MCF 10A (cell line): Measurements from ENCODE around the gene RPS14. TPM values are rescaled to one million over a fixed set of nuclear protein-coding genes. Genes with fewer than 3 reads are reported as not detected.

ENCODE experiments used
- BruUV-seq: library from RNA; stranded (reverse); fragments of 400-500 nt; replicated peaks from 2 replicates; lab custom pipeline; 2021; lab: Mats Ljungman, UMichigan
- CTCF ChIA-PET: fragments of 300-600 bp; sonication (Branson Sonifier 250); formaldehyde crosslinking; extraction: SDS; loops from one replicate; lab custom pipeline; 2021; ENCODE audit warnings: antibody characterized with exemption, inconsistent platforms; lab: Yijun Ruan, JAX
- POLR2A ChIA-PET: fragments of 300-600, 350-650 bp; sonication (Branson Sonifier 250); formaldehyde crosslinking; extraction: SDS; loops from one replicate; lab custom pipeline; 2020; ENCODE audit warnings: antibody characterized with exemption, inconsistent platforms; lab: Yijun Ruan, JAX
- DNase-seq: peaks from one replicate; pipeline ENCODE4 v3.0.0-alpha.2; 2018; ENCODE audit not compliant: unreplicated experiment
- H3K27ac Mint-ChIP-seq: one replicate; pipeline ENCODE4 v1.8.0; 2022; ENCODE audit warnings: mild to moderate bottlenecking, low read depth, mixed read lengths; ENCODE audit not compliant: unreplicated experiment
- H3K27me3 Mint-ChIP-seq: one replicate; pipeline ENCODE4 v1.8.0; 2022; ENCODE audit warnings: mixed read lengths; ENCODE audit not compliant: insufficient read depth, unreplicated experiment
- H3K36me3 Mint-ChIP-seq: one replicate; pipeline ENCODE4 v1.8.0; 2022; ENCODE audit warnings: mild to moderate bottlenecking, moderate library complexity, mixed read lengths; ENCODE audit not compliant: insufficient read depth, unreplicated experiment
- H3K4me1 Mint-ChIP-seq: one replicate; pipeline ENCODE4 v1.8.0; 2022; ENCODE audit warnings: mixed read lengths; ENCODE audit not compliant: insufficient read depth, unreplicated experiment
- H3K4me3 Mint-ChIP-seq: one replicate; pipeline ENCODE4 v1.8.0; 2022; ENCODE audit warnings: mild to moderate bottlenecking, moderate library complexity, mixed read lengths; ENCODE audit not compliant: unreplicated experiment
- H3K9me3 Mint-ChIP-seq: one replicate; pipeline ENCODE4 v1.8.0; 2022; ENCODE audit warnings: mixed read lengths; ENCODE audit not compliant: unreplicated experiment
- CTCF ChIP-seq: fragments of 200-600 bp; IDR thresholded peaks from one replicate; pipeline ENCODE4 v1.8.0; 2022; ENCODE audit warnings: antibody characterized with exemption, mild to moderate bottlenecking; ENCODE audit not compliant: unreplicated experiment
- intact Hi-C: fragments of 100-400 bp; cut with micrococcal nuclease; formaldehyde crosslinking; loops from 2 replicates; pipeline ENCODE4 v1.14.1; 2022
- total RNA-seq: library from RNA; stranded (reverse); gene quantifications from 2 replicates; pipeline ENCODE4 v1.2.3, GENCODE V29; 2022

RPS14 gene
- total RNA-seq, 1 experiment from 2014 or later: 5,481 TPM

- BruUV-seq: no TSS peak
Observed at GRCh38 chr5:150465927-150466326, 16.4 kb upstream of the RPS14 start.

GRCh38 chr5:150464554-150465012 is 15.0 kb upstream of the RPS14 start:
- POLR2A ChIA-PET: interaction anchor here (0.6 to 3.3 kb wide), 3 partner anchors 15 to 76 kb away, joined by 3 to 15 read pairs (median 6); partner anchors contain the start of gene RPS14
- Mint-ChIP-seq H3K4me3 (no peak overlapping the region), H3K4me1 (peaks cover 10% of the 10 kb centered on the region), H3K9me3 (no peaks in the 10 kb centered on the region), H3K27me3 (no peaks in the 10 kb centered on the region), H3K36me3 (no peaks in the 10 kb centered on the region), H3K27ac (no peak overlapping the region)
- DNase-seq: no peak
- CTCF ChIA-PET: interaction anchor here (1.0 to 2.1 kb wide), 5 partner anchors 14 to 337 kb away, joined by 3 to 9 read pairs (median 6); no protein-coding TSS in a partner anchor
- intact Hi-C loops: no loop called here
- BruUV-seq: no TSS peak
- no peak for TF ChIP-seq CTCF

More at GRCh38 chr5:150465927-150466326, 16.4 kb upstream of the RPS14 start:
- no peak for DNase-seq
- Mint-ChIP-seq H3K27ac (no peak overlapping the region), H3K36me3 (no peaks in the 10 kb centered on the region), H3K4me1 (peaks cover 6% of the 10 kb centered on the region), H3K4me3 (no peak overlapping the region), H3K9me3 (no peaks in the 10 kb centered on the region), H3K27me3 (no peaks in the 10 kb centered on the region)
- no peak for TF ChIP-seq CTCF
- POLR2A ChIA-PET: interaction anchor here (0.6 to 3.3 kb wide), 3 partner anchors 16 to 79 kb away, joined by 3 to 15 read pairs (median 3); partner anchors contain the start of gene RPS14
- CTCF ChIA-PET: interaction anchor here (0.7 to 1.5 kb wide), 3 partner anchors 48 to 234 kb away, joined by 3 to 7 read pairs (median 4); no protein-coding TSS in a partner anchor
- intact Hi-C loops: no loop called here

GRCh38 chr5:150461231-150461630 is 11.7 kb upstream of the RPS14 start:
- H3K9me3 Mint-ChIP-seq: no peaks in the 10 kb centered on the region
- CTCF ChIA-PET: interaction anchor here (0.7 to 7.4 kb wide), 7 partner anchors 26 to 1049 kb away, joined by 4 to 142 read pairs (median 4); no protein-coding TSS in a partner anchor
- H3K27ac Mint-ChIP-seq: no peak overlapping the region
- H3K36me3 Mint-ChIP-seq: no peaks in the 10 kb centered on the region
- intact Hi-C loops: no loop called here
- no peak for DNase-seq
- peaks cover 13% of the 10 kb centered on the region for H3K4me1 Mint-ChIP-seq
- POLR2A ChIA-PET: interaction anchor here (0.7 to 1.9 kb wide), 2 partner anchors 12 to 318 kb away, joined by 3 to 8 read pairs; partner anchors contain the start of genes RPS14 and SMIM3
- no peaks in the 10 kb centered on the region for H3K27me3 Mint-ChIP-seq
- no peak for TF ChIP-seq CTCF
- no TSS peak for BruUV-seq
- H3K4me3 Mint-ChIP-seq: no peak overlapping the region

- no peak for DNase-seq
- Mint-ChIP-seq H3K4me1 (peaks cover 13% of the 10 kb centered on the region), H3K27me3 (no peaks in the 10 kb centered on the region), H3K27ac (peak overlapping the region; percentile 4), H3K4me3 (no peak overlapping the region), H3K9me3 (no peaks in the 10 kb centered on the region), H3K36me3 (no peaks in the 10 kb centered on the region)
- intact Hi-C loops: no loop called here
- no TSS peak for BruUV-seq
- POLR2A ChIA-PET: interaction anchor here (0.7 to 1.9 kb wide), 3 partner anchors 11 to 318 kb away, joined by 3 to 8 read pairs (median 3); partner anchors contain the start of genes RPS14 and SMIM3
- no peak for TF ChIP-seq CTCF
- CTCF ChIA-PET: interaction anchor here (0.6 to 7.4 kb wide), 10 partner anchors 24 to 386 kb away, joined by 3 to 142 read pairs (median 5); no protein-coding TSS in a partner anchor
Observed at GRCh38 chr5:150460781-150461180, 11.2 kb upstream of the RPS14 start.
